ENCODE data around the gene CARMIL1.

CARMIL1 gene

DNA sequence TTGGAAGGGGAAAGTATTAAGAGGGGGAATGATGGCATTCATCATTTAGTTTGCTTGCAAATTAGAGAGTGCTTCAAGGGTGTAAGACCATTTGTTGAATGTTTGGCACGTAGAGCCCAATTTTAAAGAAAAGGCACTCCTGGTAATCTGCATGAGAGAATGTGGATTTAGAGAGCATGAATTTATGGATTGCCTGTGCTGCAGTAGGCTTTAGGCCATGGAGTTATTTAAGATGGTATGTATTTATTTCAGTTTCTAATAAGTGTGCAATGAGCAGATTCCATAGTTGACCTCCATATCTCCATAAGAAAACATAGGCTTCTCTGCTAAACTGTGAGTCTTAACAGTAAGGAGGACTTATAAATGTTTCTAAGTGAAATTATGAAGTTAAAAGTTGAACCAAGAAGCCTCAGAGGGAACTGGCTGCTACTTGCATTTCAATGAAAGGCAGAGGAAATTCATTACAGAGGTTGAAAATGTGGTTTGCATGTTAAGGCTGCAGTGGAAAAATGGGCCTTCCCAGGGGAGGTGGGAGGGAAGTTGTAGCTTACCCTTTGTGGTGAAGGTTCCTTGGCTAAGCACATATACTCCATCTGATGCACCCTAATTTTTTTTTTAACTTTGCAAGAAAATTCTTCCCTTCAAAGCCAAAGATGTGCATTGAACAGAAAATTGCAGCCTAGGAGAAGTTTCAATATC is 134.2 kb downstream of the CARMIL1 start:
- TF ChIP-seq, protein P1, sequence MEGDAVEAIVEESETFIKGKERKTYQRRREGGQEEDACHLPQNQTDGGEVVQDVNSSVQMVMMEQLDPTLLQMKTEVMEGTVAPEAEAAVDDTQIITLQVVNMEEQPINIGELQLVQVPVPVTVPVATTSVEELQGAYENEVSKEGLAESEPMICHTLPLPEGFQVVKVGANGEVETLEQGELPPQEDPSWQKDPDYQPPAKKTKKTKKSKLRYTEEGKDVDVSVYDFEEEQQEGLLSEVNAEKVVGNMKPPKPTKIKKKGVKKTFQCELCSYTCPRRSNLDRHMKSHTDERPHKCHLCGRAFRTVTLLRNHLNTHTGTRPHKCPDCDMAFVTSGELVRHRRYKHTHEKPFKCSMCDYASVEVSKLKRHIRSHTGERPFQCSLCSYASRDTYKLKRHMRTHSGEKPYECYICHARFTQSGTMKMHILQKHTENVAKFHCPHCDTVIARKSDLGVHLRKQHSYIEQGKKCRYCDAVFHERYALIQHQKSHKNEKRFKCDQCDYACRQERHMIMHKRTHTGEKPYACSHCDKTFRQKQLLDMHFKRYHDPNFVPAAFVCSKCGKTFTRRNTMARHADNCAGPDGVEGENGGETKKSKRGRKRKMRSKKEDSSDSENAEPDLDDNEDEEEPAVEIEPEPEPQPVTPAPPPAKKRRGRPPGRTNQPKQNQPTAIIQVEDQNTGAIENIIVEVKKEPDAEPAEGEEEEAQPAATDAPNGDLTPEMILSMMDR (IDR thresholded peaks at IDR 0.05; ENCODE audit: low read length, missing control alignments): no peak
- DNase-seq (ENCODE audit: low read depth): peak; percentile 22
- no peak overlapping the region for H3K4me3 ChIP-seq (replicated peaks; ENCODE audit: low read depth, low read length)

DNA sequence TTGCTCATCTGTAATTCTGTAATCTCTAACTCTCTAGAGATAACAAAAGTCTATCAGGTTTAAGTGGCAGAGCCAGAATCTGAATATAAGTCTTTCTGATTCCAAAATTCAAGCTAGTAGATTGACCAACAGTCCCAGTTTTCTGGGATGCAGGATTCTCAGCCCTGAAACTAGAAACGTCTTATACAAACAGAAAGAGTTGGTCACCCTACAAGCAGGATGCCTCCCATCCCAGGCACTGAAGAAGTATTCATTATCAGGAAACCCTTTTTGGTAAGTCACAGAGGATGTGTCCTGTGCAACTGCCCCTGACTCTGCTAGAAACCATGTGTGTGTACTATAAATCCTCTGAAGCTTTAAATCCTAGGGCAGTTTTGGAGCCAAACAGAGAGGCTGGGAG is 135.0 kb downstream of the CARMIL1 start:
- DNase-seq (ENCODE audit: low read depth): no peak
- TF ChIP-seq, protein P1 (IDR thresholded peaks at IDR 0.05; ENCODE audit: low read length, missing control alignments): no peak
- H3K4me3 ChIP-seq (replicated peaks; ENCODE audit: low read depth, low read length): no peak overlapping the region

DNA sequence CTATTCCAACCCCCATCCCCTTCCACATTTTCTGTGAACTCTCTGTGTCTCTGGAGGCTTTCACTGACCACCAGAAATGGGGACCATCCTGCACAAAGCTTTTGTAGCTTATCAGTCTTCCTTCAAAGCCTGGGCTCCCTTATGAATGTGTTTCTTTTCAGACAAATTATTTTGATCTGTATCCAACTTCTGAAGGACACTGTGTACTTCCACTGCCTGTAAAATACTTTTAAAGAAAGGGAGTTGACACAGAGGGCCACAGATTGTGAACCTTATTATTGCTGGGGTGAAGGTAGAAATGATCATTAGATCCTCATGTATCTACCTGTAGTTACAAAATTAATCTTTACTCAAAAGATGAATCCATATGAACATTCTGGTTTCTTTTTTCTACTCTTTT is 135.6 kb downstream of the CARMIL1 start:
- TF ChIP-seq, protein P1 (IDR thresholded peaks at IDR 0.05; ENCODE audit: low read length, missing control alignments): no peak
- H3K4me3 ChIP-seq (replicated peaks; ENCODE audit: low read depth, low read length): no peak overlapping the region
- no peak for DNase-seq (ENCODE audit: low read depth)

DNA sequence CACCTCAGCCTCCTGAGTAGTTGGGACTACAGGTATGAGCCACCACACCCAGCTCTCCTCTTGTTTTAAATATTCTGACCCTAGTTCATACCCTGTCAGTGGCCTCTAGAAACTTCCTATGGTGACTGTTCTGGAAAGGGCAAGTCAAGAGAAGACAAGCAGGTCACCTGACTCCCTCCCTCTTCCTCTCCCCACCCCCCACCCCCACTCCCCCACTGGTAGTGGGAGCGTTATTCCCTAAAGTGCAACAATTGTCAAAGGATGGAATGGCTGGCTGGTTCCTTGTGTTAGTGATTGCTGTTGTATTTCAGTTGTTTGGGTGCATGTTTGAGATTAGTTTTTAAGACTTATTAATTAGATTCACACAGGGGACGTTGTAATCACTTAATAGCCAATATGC is 136.1 kb downstream of the CARMIL1 start:
- DNase-seq (ENCODE audit: low read depth): no peak
- TF ChIP-seq, protein P1 (IDR thresholded peaks at IDR 0.05; ENCODE audit: low read length, missing control alignments): no peak

DNA sequence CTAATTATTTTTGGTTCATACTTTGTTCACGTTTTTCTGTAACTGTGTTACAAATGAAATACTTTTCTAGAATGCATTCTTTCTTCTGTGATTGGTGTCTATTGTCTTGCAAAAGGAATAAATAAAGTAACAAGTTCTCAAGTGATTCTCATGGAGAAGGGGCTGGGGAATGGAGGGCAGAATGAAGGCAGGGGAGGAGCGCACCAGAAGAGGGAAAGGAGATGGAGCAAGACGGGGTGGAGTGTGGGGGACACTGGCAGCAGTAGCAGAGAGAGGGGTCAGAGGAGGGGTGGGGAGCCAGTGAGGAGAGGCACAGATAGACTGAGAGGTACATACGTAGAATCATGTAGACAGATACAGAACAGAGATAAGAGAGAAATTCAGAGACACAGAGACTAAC is 136.5 kb downstream of the CARMIL1 start:
- TF ChIP-seq, protein P1 (IDR thresholded peaks at IDR 0.05; ENCODE audit: low read length, missing control alignments): no peak
- H3K4me3 ChIP-seq (replicated peaks; ENCODE audit: low read depth, low read length): no peak overlapping the region
- no peak for DNase-seq (ENCODE audit: low read depth)

More for the DNA sequence above, 136.1 kb downstream of the CARMIL1 start:
- H3K4me3 ChIP-seq (replicated peaks; ENCODE audit: low read depth, low read length): no peak overlapping the region

DNA sequence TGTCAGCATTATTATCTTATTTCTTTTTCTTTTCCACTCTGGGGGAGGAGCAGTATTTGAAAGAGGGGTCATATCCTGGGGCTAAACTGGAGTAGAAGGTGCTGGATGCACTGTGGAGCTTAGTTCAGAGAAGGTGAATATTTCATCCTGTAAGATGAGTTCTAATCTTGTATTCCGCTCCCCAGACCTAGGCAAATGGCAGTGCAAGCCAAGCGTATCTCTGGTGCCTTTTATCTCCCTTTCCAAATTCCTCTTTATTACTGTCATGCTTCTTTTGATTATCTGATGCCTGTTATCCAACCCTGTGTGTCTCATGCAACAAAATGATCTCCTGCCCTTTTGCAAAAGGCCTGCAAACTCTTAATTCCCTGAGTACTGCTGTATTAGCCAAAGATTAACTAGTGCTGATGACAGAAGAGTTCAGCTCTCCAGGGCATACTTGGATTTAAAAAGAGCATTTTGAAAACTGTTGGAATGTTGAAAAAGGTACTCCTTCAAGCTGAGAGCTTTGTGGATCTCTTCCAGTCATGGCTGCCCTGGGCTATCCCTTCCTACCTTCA is 138.0 kb downstream of the CARMIL1 start:
- TF ChIP-seq, protein P1 (IDR thresholded peaks at IDR 0.05; ENCODE audit: low read length, missing control alignments): no peak
- no peak for DNase-seq (ENCODE audit: low read depth)

More for the DNA sequence above, 138.0 kb downstream of the CARMIL1 start:
- H3K4me3 ChIP-seq (replicated peaks; ENCODE audit: low read depth, low read length): no peak overlapping the region

All from fibroblast of pulmonary artery (primary cell).